H1 (cell line): ENCODE measurements around the gene PHC2. TPM values are rescaled to one million over a fixed set of nuclear protein-coding genes. Genes with fewer than 3 reads are reported as not detected.

ENCODE experiments used
- CTCF ChIA-PET: fragments of 300-600 bp; sonication (Branson Sonifier 250); formaldehyde crosslinking; loops from one replicate; lab custom pipeline; 2021; ENCODE audit not compliant: partially characterized antibody; lab: Charles Lee
- POLR2A ChIA-PET: fragments of 300-600 bp; sonication (Branson Sonifier 250); formaldehyde crosslinking; loops from one replicate; lab custom pipeline; 2021; ENCODE audit warnings: inconsistent platforms; ENCODE audit not compliant: partially characterized antibody; lab: Charles Lee
- DNase-seq, 2 experiments: peaks; one replicate each; pipeline versions ENCODE4 v3.0.0 to v3.0.0-alpha.2; 2010 to 2022; ENCODE audit warnings: low spot score in 2 of 2, low read depth in 1 of 2, mixed read lengths in 1 of 2
- FAIRE-seq: peaks from 2 replicates; lab custom pipeline; 2011; peaks lifted over from hg19 to GRCh38; lab: Jason Lieb, UNC
- H2AFZ ChIP-seq: 2 replicates; pipeline ENCODE4 v1.8.1; 2012; ENCODE audit warnings: low read length, inconsistent platforms
- H2AK5ac ChIP-seq: 2 replicates; pipeline ENCODE4 v1.6.1; 2013; ENCODE audit warnings: low read depth, low read length
- H2BK120ac ChIP-seq: replicated peaks from 2 replicates; pipeline ENCODE3; 2013; ENCODE audit warnings: low read depth, low read length, inconsistent platforms
- H2BK12ac ChIP-seq: 2 replicates; pipeline ENCODE4 v1.6.1; 2013; ENCODE audit warnings: low read depth, low read length
- H2BK15ac ChIP-seq: 2 replicates; pipeline ENCODE4 v1.6.1; 2013; ENCODE audit warnings: low read length
- H2BK20ac ChIP-seq: 2 replicates; pipeline ENCODE4 v1.6.1; 2013; ENCODE audit warnings: low read length
- H2BK5ac ChIP-seq: 2 replicates; pipeline ENCODE4 v1.6.1; 2013; ENCODE audit warnings: low read depth, low read length
- H3K14ac ChIP-seq: 2 replicates; pipeline ENCODE4 v1.6.1; 2013; ENCODE audit warnings: inconsistent platforms; ENCODE audit not compliant: insufficient read length
- H3K18ac ChIP-seq: 2 replicates; pipeline ENCODE4 v1.6.1; 2013; ENCODE audit warnings: low read length; ENCODE audit errors: extremely low read depth
- H3K23ac ChIP-seq: 2 replicates; pipeline ENCODE4 v1.6.1; 2013; ENCODE audit warnings: inconsistent platforms; ENCODE audit not compliant: insufficient read length
- H3K23me2 ChIP-seq: 2 replicates; pipeline ENCODE4 v1.6.1; 2013; ENCODE audit warnings: low read depth, low read length
- H3K27ac ChIP-seq: 2 replicates; pipeline ENCODE4 v1.6.1; 2011; ENCODE audit warnings: low read depth, low read length, inconsistent platforms
- H3K27me3 ChIP-seq, 4 experiments: replicated peaks in 1 of 4; 1 replicate in 1 of 4; 2 replicates in 3 of 4; pipeline versions ENCODE4 v1.6.1 to v1.8.1; 2011 to 2013; ENCODE audit warnings: low read length in 3 of 4, mild to moderate bottlenecking in 3 of 4, inconsistent platforms in 2 of 4, mixed read lengths in 2 of 4, moderate library complexity in 1 of 4; ENCODE audit not compliant: control insufficient read depth in 3 of 4, insufficient read depth in 3 of 4; ENCODE audit errors: extremely low read depth in 1 of 4
- H3K36me3 ChIP-seq, 4 experiments: 2 replicates each; pipeline versions ENCODE4 v1.6.1 to v1.8.1; 2011 to 2013; ENCODE audit warnings: mild to moderate bottlenecking in 4 of 4, low read length in 3 of 4, moderate library complexity in 2 of 4, control low read depth in 1 of 4, inconsistent platforms in 1 of 4; ENCODE audit not compliant: insufficient read depth in 4 of 4, control insufficient read depth in 2 of 4
- H3K4ac ChIP-seq: replicated peaks from 2 replicates; pipeline ENCODE3; 2013; ENCODE audit warnings: low read length, low read depth, mixed read lengths, inconsistent platforms; ENCODE audit not compliant: insufficient read length
- H3K4me1 ChIP-seq, 4 experiments: replicated peaks in 1 of 4; 1 replicate in 1 of 4; 2 replicates in 3 of 4; pipeline versions ENCODE4 v1.6.1 to v1.8.1; 2011 to 2013; ENCODE audit warnings: low read length in 3 of 4, inconsistent platforms in 2 of 4, mixed read lengths in 1 of 4; ENCODE audit not compliant: insufficient read depth in 4 of 4, control insufficient read depth in 3 of 4
- H3K4me2 ChIP-seq, 2 experiments: 2 replicates each; pipeline versions ENCODE4 v1.6.1 to v1.8.1; 2011 to 2013; ENCODE audit warnings: low read depth in 2 of 2, low read length in 2 of 2, control low read depth in 1 of 2, inconsistent platforms in 1 of 2, mild to moderate bottlenecking in 1 of 2; ENCODE audit not compliant: insufficient read depth in 1 of 2
- H3K4me3 ChIP-seq, 4 experiments: fragments of 200-600, 300-600 bp in 1 of 4; sonication (generic), shearing (Covaris generic), sonication (Bioruptor Twin) in 1 of 4; 2 replicates each; pipeline versions ENCODE4 v1.5.1 to v1.8.1; 2011 to 2016; ENCODE audit warnings: low read length in 4 of 4, low read depth in 3 of 4, control low read depth in 2 of 4, inconsistent platforms in 2 of 4, mild to moderate bottlenecking in 2 of 4, mixed read lengths in 1 of 4, moderate library complexity in 1 of 4; ENCODE audit not compliant: insufficient read depth in 2 of 4; ENCODE audit errors: extremely low read depth in 1 of 4
- H3K56ac ChIP-seq: replicated peaks from 2 replicates; pipeline ENCODE3; 2013; ENCODE audit warnings: low read depth, mild to moderate bottlenecking, mixed read lengths, low read length, inconsistent platforms; ENCODE audit not compliant: insufficient read length
- H3K79me1 ChIP-seq: 2 replicates; pipeline ENCODE4 v1.6.1; 2013; ENCODE audit warnings: low read depth, low read length, control low read depth
- H3K79me2 ChIP-seq, 2 experiments: 2 replicates each; pipeline versions ENCODE4 v1.6.1 to v1.8.1; 2012 to 2013; ENCODE audit warnings: low read length in 2 of 2, mild to moderate bottlenecking in 2 of 2, inconsistent platforms in 1 of 2; ENCODE audit not compliant: insufficient read depth in 2 of 2, control insufficient read depth in 1 of 2
- H3K9ac ChIP-seq, 4 experiments: replicated peaks in 1 of 4; 1 replicate in 1 of 4; 2 replicates in 3 of 4; pipeline versions ENCODE4 v1.6.1 to v1.8.1; 2011 to 2013; ENCODE audit warnings: low read depth in 3 of 4, low read length in 3 of 4, control low read depth in 2 of 4, mild to moderate bottlenecking in 2 of 4, moderate library complexity in 2 of 4, inconsistent platforms in 1 of 4; ENCODE audit errors: extremely low read depth in 1 of 4
- H3K9me3 ChIP-seq, 2 experiments: 2 replicates each; pipeline versions ENCODE4 v1.6.1 to v1.8.1; 2012 to 2013; ENCODE audit warnings: mild to moderate bottlenecking in 2 of 2, moderate library complexity in 2 of 2, control low read depth in 1 of 2, inconsistent platforms in 1 of 2, low read depth in 1 of 2, low read length in 1 of 2, mixed read lengths in 1 of 2; ENCODE audit not compliant: insufficient read depth in 2 of 2
- H4K20me1 ChIP-seq, 2 experiments: replicated peaks in 1 of 2; 2 replicates each; pipeline versions ENCODE3 to v1.8.1; 2011 to 2013; ENCODE audit warnings: inconsistent platforms in 2 of 2, low read length in 2 of 2, mild to moderate bottlenecking in 1 of 2; ENCODE audit not compliant: insufficient read depth in 2 of 2, control insufficient read depth in 1 of 2
- H4K5ac ChIP-seq: 2 replicates; pipeline ENCODE4 v1.6.1; 2013; ENCODE audit warnings: low read length, low read depth, mixed read lengths, inconsistent platforms; ENCODE audit not compliant: insufficient read length
- H4K8ac ChIP-seq: 2 replicates; pipeline ENCODE4 v1.8.0; 2013; ENCODE audit warnings: mild to moderate bottlenecking, moderate library complexity, low read length, inconsistent platforms; ENCODE audit not compliant: insufficient read depth; ENCODE audit errors: extremely low read depth
- H4K91ac ChIP-seq: replicated peaks from 2 replicates; pipeline ENCODE3; 2013; ENCODE audit warnings: low read length, mixed read lengths, inconsistent platforms; ENCODE audit not compliant: insufficient read length
- BACH1 ChIP-seq: IDR thresholded peaks from 2 replicates; pipeline ENCODE4 v1.6.1; 2012; ENCODE audit warnings: low read length, improper control_type of control experiment
- CHD1 ChIP-seq: IDR thresholded peaks from 2 replicates; pipeline ENCODE4 v1.6.1; 2012; ENCODE audit warnings: low read depth, low read length, improper control_type of control experiment
- CHD2 ChIP-seq: IDR thresholded peaks from 2 replicates; pipeline ENCODE4 v1.6.1; 2012; ENCODE audit warnings: low read length, improper control_type of control experiment
- GTF2F1 ChIP-seq: IDR thresholded peaks from 2 replicates; pipeline ENCODE4 v1.6.1; 2012; ENCODE audit warnings: low read depth, low read length, improper control_type of control experiment, borderline replicate concordance
- HDAC6 ChIP-seq: IDR thresholded peaks from one replicate; pipeline ENCODE4 v1.7.1; 2012; ENCODE audit warnings: low read depth, mild to moderate bottlenecking, inconsistent platforms, low read length, moderate library complexity
- JUND ChIP-seq: IDR thresholded peaks from 2 replicates; pipeline ENCODE4 v1.6.1; 2011; ENCODE audit warnings: mild to moderate bottlenecking, improper control_type of control experiment, low read length
- SAP30 ChIP-seq: fragments of 300-600 bp; sonication (generic); IDR thresholded peaks from 2 replicates; pipeline ENCODE4 v1.7.1; 2012; ENCODE audit warnings: low read length, moderate library complexity, mild to moderate bottlenecking, inconsistent platforms; ENCODE audit not compliant: insufficient read depth, insufficient replicate concordance
- SIRT6 ChIP-seq: IDR thresholded peaks from one replicate; pipeline ENCODE4 v1.7.1; 2012; ENCODE audit warnings: low read length, inconsistent platforms
- SP1 ChIP-seq: IDR thresholded peaks from 2 replicates; pipeline ENCODE4 v1.6.1; 2011; ENCODE audit warnings: low read depth, low read length
- SP2 ChIP-seq: IDR thresholded peaks from 2 replicates; pipeline ENCODE4 v1.6.1; 2012; ENCODE audit warnings: mild to moderate bottlenecking, low read length, inconsistent platforms
- SRF ChIP-seq: IDR thresholded peaks from 2 replicates; pipeline ENCODE4 v1.6.1; 2011; ENCODE audit warnings: mild to moderate bottlenecking, low read depth, low read length, moderate library complexity
- TBP ChIP-seq: IDR thresholded peaks from 2 replicates; pipeline ENCODE4 v1.6.1; 2011; ENCODE audit warnings: low read depth, low read length, improper control_type of control experiment
- TEAD4 ChIP-seq: IDR thresholded peaks from 2 replicates; pipeline ENCODE4 v1.6.1; 2012; ENCODE audit warnings: low read depth, low read length, inconsistent platforms, mixed read lengths
- WGBS, 2 experiments: shearing (Covaris generic) in 1 of 2; methylation state at CpG; one replicate each; pipeline versions ENCODE4 v1.1.6 to v1.1.7; 2013 to 2015; ENCODE audit warnings: low lambda C conversion rate in 2 of 2, mixed read lengths in 2 of 2, inconsistent platforms in 1 of 2, low coverage in 1 of 2, missing lambda C conversion rate in 1 of 2; ENCODE audit not compliant: insufficient replicate concordance in 2 of 2, insufficient coverage in 1 of 2, insufficient read length in 1 of 2; ENCODE audit errors: extremely low coverage in 1 of 2, missing lambda C conversion rate in 1 of 2; 5-methylcytosine and 5-hydroxymethylcytosine counted together
- polyA plus RNA-seq, 7 experiments: library from polyadenylated mRNA; depleted of rRNA in 3 of 7; stranded (reverse) in 5 of 7; unstranded in 2 of 7; fragments of >200 nt in 5 of 7; fragments of 200-250 nt in 2 of 7; gene quantifications; 1 replicate in 5 of 7; 2 replicates in 1 of 7; 4 replicates in 1 of 7; pipeline versions ENCODE4 v1.2.1 to v1.2.3, GENCODE V29; 2011 to 2013; ENCODE audit warnings: missing spikeins in 2 of 7, mixed read lengths in 2 of 7
- total RNA-seq: library from RNA; stranded (reverse); fragmentation: NEBNext Ultra II Directional; extraction: Animal tissue kit (Norgen Biotek cat#: 25700); gene quantifications from 2 replicates; pipeline ENCODE4 v1.2.1, GENCODE V29; 2021

PHC2 gene
- total and polyA plus RNA-seq, 2 of the 8 experiments (the other 6 are each of a cell fraction or from before 2014, with no cell fraction given): 5.6 to 14.2 TPM

- H3K79me1 ChIP-seq: no peaks in the 10 kb centered on the region
- H3K4ac ChIP-seq: no peak overlapping the region
- peaks cover 0 to 3% (median under 1%) of the 10 kb centered on the region in 4 experiments; a peak in 2 of 7 replicates for H3K4me1 ChIP-seq
- no peaks in the 10 kb centered on the region for H3K23me2 ChIP-seq
- no peak for TF ChIP-seq CHD2
- TF ChIP-seq BACH1: no peak
- TF ChIP-seq TEAD4: no peak
- TF ChIP-seq JUND: no peak
- no peak for TF ChIP-seq SIRT6
- TF ChIP-seq SP1: no peak
- TF ChIP-seq SAP30: no peak
- no peak for TF ChIP-seq SP2
- TF ChIP-seq CHD1: no peak
- no peak for TF ChIP-seq GTF2F1
- no peak for TF ChIP-seq HDAC6
- no peak for TF ChIP-seq TBP
- no peak for TF ChIP-seq SRF
- TF ChIP-seq, all 59 proteins: peak for 0
- H3K18ac ChIP-seq: no peak overlapping the region
- H3K4me2 ChIP-seq: no peak overlapping the region
- no peaks in the 10 kb centered on the region for H3K9me3 ChIP-seq
- no peak overlapping the region for H3K4me3 ChIP-seq
- no peak overlapping the region for H4K8ac ChIP-seq
- no peak for DNase-seq
- POLR2A ChIA-PET: no interaction called here
- no peak overlapping the region for H3K56ac ChIP-seq
- H4K5ac ChIP-seq: no peak overlapping the region
- peaks cover 0 to 6% of the 10 kb centered on the region in 2 experiments for H4K20me1 ChIP-seq
- no peak overlapping the region for H2AFZ ChIP-seq
- FAIRE-seq: no peak
- 87% methylated on average over 10 of the region's 10 CpGs; no CpG with 5 or more reads in 1 of the 2 experiments for WGBS, 2 experiments
- no peak overlapping the region for H3K27ac ChIP-seq
- no peaks in the 10 kb centered on the region for H3K27me3 ChIP-seq
- H3K23ac ChIP-seq: no peak overlapping the region
- H2BK15ac ChIP-seq: no peak overlapping the region
- H3K36me3 ChIP-seq: peaks cover 0 to 9% (median 7%) of the 10 kb centered on the region in 4 experiments; a peak in 5 of 8 replicates
- no peak overlapping the region for H2BK120ac ChIP-seq
- no peak overlapping the region for H3K9ac ChIP-seq
- no peaks in the 10 kb centered on the region for H3K79me2 ChIP-seq
- no peak overlapping the region for H2BK5ac ChIP-seq
- H2AK5ac ChIP-seq: no peak overlapping the region
- no peak overlapping the region for H2BK20ac ChIP-seq
- H2BK12ac ChIP-seq: no peak overlapping the region
- H4K91ac ChIP-seq: no peak overlapping the region
- no peak overlapping the region for H3K14ac ChIP-seq
- CTCF ChIA-PET: interaction anchor here (1.2 to 1.5 kb wide), 2 partner anchors 12 to 37 kb away, joined by 4 read pairs; partner anchors contain the start of gene A3GALT2
These were observed 98.5 kb downstream of the PHC2 start for GRCh38 chr1:33332357-33332789.
